GM21390 (cell line): ENCODE data around the gene TMEM181.
"Not testable (repeated sequence)": the region's sequence is repeated elsewhere in the genome, so short reads cannot be mapped to it uniquely, and the experiment has no call there.

Experiments
- ATAC-seq: cut with Tn5 transposase; IDR thresholded peaks from one replicate; pipeline ENCODE4 v1.9.1; 2021; ENCODE audit not compliant: unreplicated experiment

TMEM181 gene

DNA sequence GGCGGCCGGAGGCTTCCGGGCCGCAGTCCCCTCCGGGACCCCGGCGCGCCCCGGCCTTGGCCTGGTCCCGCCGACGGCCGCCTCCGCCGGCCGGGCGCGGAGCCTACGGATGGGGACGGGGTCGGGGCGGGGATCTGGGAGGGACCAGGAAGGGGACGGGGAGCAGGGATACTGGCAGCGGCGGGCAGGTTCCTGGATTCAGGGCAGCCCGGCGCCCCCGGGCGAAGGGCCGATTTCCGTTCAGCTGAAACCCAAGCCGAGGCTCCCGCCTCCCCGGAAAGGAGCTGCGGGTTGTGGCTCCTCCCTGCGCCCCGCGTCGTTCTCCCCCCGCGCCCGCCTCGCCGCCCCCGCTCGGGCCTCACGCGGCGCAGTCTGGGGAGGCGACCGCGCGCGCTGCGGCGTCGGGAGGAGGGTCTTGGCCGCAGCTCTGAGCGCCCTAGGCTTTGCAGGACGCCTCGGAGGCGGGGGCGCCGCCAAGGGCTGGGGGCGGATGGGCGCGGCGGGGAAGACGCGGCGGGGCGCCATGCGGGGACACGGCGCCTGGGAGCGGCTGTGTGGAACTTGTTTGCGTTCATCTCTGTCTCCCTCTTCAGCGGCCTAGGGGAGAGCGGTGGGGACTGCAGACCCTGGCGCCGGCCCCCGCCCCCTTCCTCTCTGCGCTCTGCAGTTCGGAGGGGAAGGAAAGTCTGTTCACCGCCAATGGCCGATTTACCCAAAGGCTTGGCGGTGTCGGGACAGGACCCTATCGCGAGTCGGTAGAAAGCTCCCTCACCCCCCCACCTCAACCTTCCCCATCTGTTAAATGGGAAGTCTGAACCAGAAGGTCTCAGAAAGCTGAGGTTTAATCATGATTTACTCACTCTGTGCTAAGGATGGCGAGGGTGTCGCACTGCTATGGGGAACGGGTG, 22.7 kb upstream of the TMEM181 start:
- no peak for ATAC-seq

DNA sequence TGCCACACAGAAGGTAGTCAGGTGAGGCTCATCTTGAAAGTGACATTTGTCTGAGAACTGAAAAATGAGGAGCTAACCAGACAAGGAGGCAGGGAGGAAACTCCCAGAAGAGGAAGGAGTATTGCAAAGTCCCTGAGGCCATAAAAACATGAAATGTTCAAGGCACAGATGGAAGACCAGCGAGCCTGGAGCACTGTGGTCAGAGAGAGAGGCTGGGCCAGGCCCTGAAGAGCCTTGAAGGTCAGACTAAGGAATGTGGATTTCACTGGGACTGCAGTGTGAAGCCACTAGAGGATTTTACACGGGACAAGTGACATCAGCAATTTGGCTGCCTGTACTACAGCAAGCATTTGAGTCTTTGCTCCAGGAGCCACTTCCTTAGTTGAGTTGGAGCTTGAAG, 21.1 kb upstream of the TMEM181 start:
- no peak for ATAC-seq

DNA sequence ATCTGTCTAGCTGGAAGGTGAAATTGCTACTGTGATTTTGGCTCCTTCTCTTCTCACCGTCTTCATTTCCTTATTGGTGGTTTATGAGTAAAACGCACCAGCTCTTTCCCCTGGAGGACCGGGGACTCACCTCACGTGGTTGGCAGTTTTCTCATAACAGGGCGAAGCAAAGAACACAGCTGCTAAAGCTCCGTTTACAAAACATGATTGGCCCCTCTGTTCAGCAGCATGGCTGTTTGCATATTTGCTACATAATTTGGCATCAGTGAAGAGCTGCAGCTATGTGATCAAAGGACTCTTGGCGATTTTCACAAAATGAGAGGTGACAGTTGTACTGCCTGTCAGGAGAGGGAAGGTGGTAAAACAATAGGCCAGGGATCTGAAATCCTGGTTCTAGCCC, 20.5 kb upstream of the TMEM181 start:
- ATAC-seq: no peak

DNA sequence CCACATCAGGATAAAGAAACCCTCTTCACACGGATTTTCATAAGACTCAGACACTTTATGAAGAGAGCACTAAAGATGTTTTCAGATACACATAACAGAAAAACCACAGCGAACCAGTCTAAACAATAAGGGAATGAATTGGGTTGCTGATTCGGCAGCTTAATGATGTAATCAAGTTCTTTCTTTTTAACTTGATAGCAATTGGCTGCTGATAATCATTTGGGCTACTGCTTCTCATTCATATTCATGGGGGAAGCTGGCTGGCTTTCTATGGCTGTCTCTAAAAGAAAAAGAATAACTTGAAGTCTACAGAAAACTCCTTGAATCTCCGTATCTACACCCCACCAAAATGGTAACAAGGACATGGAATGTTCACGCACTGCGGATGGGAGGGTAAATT, 20.0 kb upstream of the TMEM181 start:
- no peak for ATAC-seq

DNA sequence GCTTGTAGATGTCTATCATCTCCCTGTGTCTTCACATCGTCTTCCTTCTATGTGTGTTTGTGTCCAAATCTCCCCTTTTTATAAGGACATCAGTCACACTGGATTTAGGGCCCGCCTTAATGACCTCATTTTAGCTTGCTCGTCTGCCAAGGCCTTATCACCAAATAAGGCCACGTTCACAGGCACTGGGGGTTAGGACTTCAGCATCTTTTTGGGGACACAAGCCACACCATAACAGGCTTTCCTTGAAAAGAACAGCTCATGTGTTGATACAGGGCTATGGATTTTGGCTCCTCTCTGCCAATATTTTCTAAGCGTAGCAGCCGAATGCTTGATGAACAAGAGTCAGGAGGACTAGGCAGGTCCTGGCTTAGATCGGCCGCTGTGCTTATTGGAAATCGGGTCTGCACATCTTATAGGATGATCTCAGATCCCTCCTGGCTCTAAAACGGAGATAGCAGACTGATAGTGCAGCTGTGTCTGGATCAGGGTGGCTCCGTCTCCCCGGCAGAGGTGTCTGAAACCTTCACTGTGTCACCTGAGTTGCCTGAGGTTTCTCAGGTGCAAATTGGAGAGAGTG, 16.2 kb upstream of the TMEM181 start:
- ATAC-seq: no peak

DNA sequence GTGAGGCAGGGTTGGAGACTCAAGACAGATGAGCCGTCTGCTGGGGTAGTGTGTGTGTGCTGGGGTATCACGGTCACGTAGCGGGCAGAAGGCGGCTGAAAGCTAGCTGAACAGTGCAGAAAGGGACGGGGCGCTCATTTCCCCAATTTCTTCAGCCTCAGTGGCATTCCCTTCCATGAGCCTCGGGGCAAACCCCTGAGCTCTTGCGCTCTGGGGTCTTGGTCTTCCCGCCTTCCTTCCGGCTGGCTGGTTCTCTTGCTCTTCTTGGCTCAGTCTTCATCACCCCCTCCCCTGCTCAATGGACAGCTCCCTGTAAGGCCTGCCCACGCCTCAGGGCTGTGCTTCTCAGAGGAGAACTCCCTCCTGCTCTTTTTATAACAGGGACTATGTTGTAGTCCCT, 15.5 kb upstream of the TMEM181 start:
- ATAC-seq: no peak

DNA sequence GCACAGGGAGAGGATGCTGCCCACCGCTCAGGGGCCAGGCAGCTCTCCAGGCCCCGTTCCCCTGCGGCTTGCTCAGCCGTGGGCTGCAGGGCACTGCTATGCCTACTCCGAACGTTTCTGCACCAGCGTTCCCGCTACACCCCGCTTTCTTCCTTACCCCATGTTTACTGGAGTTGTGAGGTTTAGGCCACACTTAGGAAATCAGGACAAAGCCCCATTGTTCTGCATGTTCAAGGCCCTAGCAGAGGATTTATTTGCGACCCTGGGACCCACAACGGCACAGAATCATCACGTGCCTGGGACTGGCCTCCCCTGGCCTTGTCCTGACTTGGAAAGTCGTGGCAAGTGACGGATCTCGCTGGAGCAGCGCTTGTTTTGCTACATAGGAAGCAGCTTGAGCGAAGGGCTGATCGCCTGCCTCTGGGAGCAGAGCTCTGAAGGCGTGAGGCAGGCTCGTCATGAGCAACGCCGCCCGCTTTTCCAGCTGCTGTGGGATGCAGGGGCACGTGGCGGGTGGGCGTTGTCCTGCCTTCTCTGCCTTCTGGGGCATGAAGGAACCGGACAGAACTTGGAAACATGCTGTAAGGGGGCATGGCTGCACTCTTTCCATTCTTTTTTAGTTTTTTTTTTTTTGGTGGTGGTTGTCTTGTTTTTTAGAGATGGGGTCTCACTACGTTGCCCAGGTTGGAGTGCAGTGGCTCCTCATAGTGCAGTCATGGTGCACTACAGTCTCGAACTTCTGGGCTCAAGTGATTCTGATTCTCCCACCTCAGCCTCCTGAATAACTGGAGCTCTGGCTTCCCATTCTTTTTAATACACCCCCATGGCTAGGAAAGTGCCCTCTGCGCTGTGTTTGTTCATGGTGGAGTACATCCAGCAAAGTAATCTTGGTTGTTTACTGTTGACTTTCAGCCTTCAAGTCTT, 14.6 kb upstream of the TMEM181 start:
- ATAC-seq: no peak

DNA sequence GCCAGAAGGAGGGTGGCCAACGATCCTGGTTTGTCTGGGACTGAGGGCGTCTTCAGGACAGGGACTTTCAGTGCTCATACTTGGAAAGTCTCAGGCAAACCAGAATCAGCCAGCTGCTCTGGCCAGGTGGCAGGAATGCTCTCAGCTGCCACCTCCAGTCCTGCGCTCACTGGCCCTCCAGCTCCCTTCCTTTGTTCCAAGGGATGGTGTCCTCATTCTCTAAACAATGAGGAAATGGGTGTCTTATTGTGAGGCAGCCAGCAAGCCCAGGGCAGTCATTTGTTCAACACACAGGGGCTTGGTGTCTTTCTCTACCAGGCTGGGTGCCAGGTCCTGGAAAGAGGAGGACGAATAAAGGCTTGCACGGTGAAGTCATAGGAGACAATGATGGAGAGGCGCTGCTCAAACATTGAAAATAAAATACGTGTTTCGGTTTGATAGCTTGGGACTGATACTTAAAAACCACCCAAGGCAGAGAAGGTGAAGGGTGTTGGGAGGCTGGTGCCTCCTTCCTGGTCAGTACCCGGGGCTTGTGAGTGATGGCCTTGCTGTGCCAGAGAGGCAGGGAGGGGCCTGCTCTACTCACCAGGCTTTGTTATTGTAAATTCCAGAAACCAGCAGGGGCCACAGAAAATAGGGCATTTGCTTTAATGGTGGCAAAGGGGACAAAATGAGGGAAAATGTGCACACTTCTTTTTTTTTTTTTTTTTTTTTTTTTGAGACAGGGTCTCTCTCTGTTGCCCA, 11.3 kb upstream of the TMEM181 start:
- ATAC-seq: no peak

DNA sequence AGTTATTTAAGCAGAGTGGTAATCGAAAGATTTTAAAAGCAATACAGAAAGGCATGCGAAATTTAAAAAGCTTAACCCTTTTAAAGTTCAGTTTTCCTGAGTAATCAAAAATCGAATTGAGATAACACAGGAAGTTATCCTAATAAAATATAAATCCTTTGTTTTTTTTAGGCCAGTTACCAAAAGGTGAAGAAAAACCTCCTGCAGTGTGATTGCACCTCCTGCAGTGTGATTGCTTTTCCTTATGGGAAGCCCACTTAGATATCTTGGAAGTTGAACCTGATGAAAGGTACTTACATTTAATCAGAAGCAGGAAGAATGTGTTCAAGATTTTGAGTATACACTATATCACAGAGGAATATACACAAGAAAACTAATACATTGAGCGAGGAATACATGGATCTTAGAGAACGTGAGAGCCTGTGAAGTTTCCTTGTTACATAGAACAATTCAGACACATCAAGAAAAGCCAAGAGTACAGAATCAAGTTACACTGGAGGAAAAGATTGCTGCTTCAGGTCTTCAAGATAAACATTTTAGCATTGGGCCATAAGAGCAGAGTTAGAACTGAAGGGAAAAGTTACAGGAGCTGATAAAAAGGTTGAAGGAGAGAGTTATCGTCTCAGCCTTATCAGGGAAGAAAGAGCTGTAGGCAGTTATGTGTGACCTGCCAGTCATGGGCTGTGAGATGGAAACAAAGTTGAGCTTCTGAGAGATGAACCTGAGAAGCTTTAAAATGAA, 7.7 kb upstream of the TMEM181 start:
- no peak for ATAC-seq

DNA sequence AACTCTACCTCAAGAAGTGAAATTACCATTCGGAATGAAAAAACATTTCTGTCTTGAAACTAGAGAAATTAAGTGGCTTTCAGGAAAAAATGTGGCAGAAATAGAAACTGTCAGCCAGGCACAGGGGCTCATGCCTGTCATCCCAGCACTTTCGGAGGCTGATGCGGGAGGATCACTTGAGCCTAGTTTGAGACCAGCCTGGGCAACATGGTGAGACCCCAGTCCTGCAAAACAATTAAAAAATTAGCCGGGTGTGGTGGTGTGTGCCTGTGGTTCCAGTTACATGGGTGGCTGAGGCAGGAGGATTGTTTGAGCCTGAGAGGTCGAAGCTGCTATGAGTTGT, 7.1 kb upstream of the TMEM181 start:
- no peak for ATAC-seq

DNA sequence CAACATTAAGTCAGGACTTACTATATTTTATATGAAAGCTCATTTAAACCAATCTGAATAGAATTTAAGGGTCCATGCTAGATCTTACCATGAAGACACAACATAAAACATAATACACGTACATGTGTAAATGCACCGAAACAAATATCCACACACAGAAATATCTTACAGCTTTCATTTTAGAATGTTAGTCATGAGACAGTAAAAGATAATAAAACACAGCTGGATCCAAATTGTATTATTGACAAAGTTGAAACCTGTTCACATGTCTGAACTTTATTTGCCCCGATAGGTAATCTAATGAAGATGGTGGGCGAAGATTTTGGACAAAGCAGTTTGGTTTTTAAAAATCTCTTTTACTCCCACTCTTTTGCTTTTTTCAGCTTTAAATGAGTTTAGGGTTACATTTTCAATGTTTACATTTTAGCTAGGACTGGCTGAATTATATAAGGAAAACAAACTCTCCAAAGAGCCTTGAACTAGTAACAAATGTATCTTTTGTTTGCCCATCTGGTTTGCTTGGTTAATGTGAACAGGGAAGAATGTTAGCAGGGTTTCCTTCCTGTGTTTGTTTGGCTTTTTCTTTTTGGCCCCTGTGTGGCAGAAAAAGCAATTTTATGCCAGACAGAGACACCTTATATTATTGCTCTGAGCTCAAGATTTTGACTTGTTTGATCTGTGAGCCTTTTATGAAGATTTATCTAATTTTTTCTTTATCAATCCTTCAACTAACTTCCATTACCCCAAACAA, 5.1 kb upstream of the TMEM181 start:
- no peak for ATAC-seq

DNA sequence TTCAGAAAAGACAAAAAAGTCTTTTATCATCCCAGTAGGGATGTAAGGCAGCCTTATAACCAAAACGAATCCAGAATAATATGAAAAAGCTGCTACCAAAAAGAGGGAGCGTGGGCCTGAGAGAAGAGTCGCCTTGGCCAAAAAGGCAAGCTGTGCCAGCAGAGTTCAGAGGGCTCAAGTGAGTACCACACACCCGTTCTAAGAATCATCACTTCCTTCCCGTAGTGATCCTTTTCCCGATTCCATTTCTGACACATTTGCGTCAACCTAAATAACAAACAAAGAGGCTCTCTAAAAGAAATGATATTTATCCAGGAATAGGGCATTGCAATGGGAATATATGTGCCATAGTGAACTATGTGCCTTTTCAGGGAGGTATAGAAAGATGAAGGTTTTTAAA, 3.8 kb upstream of the TMEM181 start:
- ATAC-seq: no peak

DNA sequence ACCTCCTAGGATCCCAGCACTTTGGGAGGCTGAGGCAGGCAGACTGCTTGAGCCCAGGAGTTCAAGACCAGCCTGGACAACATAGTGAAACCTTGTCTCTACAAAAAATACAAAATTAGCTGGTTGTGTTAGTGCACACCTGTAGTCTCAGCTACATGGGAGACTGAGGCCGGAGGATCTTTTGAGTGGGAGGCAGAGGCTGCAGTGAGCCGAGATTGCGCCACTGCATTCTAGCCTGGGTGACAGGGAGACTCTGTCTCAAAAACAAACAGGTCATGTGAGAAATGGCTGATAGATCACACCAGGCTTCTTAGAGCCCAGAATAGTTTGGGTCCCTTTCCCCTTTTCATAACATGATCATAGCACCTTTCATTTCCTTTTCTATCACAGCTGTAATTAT, 2.8 kb upstream of the TMEM181 start:
- ATAC-seq: not testable (repeated sequence)

DNA sequence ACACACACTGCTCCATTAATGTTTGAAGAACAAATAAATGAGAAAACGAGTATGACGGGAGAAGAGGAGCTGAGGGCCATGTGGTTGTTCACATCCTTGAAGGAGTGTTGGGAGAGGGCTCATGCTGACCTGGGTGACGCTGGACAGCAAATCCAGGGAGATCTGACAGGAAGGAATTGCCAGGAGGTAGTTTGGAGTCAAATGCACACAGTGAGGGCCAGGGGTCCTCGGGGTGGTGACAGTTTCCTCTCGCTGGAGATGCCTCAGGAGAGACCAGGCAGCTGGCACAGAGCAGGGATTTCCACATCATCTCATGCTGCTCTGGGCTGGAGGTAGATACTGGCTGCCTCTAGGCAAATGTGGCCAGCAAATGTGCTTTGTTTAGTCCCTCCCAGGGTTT, 2.0 kb upstream of the TMEM181 start:
- ATAC-seq: no peak

DNA sequence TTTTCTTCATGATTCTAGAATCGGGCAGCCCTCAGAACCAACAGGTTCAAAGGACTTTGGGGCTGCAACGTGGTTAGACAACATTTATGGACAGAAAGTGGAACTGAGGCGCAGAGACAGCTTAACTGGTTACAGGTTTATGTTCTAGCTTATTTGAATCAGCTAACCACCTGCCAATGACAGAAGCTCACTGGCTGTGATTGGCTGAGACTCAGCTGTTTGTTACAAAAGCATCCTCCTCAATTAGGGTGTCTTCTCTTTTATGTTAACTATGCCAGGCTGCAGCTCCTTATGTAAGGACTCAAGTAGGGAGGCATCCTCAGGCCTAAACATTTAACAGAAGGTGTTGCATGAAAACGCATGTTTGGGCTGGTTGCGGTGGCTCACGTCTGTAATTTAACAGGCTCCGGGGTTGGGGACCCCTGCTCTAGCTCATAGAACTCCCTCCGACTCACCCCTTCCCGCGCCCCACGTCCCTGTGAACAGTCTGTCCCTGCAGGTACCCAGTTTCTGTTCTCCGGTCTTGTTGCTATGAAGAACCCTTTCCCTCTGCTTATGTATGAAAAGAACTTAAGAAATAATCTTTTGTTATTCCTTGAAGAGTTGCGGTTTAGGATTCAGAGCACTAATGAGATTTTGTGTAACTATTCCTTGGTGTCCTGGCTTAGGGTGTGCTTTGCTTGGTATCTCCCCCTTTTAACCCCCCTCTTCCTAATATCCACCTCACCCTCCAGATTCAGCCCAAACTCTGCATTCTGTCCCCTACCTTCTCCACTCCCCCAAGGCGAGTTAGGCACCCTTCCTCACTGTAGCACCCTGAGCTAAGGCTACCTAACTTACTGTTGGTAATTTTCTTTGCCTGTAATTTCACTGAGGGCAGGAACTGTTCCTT, 1.2 kb upstream of the TMEM181 start:
- ATAC-seq: no peak

DNA sequence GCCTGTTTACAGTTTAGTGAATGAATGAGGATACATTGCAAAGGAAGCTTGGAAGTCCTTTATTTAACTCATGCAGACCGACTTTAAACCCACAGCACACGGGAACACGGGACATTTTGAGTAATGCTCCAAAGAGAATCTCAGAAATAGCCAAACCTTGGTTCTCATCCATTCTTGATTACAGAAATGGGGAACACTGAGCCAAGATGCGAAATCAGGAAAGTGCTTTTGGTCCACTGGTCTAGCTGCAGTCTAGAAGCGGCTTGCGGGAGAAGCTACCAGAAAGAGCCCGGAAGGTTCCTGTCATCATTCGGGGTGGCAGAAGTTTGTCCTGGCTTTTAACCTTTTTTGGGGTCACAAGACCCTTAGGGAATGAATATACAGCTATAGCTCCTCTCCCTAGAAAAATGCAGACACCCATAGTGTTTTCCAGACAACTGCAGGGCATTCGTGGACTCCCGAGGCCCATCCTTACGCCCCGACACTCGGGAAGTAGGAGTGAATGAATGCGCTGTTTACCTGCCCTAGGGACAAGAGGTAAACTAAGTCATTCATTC, 475 bp upstream of the TMEM181 start:
- no peak for ATAC-seq

DNA sequence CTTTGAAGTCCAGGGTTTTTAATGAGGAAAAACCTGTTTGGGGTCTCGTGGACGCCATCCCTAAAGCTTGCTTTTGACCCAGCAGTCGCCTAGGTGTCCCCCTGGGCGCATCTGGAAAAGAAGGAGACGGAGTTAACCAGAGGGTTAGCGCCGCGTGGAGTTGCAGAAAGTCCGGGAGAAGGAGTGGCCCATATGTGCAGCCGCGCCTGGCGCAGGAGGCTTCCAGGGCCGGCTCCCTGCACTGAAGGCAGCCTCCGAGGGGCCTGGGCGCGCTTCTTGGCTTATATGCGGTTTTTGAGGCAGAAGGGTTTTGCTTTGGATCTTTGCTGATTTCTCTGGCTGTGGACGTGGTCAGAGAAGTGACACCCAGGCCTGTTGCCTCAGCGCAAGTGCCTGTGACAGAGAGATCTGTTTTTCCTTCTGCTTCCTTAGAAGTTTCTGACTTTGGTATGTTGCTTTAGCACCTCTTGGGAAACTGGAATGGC, 987 bp downstream of the TMEM181 start:
- ATAC-seq: no peak

DNA sequence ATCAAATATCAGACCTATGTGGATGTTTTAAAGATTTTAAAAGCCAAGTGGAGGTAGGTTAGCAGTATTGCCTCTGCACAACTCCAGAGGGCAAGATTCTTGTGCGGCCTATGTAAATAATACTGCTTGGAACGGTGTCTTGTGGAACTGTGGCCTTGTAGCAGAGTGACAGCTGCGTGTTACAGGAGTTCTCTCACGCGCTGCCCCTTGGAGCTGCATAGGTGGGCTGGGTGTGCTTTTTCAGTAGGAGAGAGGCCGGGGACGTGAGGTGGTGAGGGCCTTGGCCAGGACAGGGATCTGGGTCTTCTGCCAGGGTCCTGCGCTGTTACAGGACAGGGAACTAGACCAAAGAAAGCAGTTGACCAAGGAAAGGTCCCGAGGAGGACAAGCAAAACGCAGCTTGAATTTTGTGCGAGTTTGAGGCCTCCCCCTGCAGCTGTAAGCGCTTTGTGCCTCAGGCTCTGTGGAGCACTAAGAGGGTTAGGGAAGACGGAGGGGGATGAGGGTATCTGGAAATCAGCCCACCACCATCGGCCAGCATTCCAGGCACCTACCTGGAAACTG, 1.5 kb downstream of the TMEM181 start:
- no peak for ATAC-seq
